ENCODE measurements around the gene TCF7L1.

GRCh38 chr2:85246348-85246747 lies 113.2 kb downstream of the TCF7L1 start:
- TF ChIP-seq, protein P1, sequence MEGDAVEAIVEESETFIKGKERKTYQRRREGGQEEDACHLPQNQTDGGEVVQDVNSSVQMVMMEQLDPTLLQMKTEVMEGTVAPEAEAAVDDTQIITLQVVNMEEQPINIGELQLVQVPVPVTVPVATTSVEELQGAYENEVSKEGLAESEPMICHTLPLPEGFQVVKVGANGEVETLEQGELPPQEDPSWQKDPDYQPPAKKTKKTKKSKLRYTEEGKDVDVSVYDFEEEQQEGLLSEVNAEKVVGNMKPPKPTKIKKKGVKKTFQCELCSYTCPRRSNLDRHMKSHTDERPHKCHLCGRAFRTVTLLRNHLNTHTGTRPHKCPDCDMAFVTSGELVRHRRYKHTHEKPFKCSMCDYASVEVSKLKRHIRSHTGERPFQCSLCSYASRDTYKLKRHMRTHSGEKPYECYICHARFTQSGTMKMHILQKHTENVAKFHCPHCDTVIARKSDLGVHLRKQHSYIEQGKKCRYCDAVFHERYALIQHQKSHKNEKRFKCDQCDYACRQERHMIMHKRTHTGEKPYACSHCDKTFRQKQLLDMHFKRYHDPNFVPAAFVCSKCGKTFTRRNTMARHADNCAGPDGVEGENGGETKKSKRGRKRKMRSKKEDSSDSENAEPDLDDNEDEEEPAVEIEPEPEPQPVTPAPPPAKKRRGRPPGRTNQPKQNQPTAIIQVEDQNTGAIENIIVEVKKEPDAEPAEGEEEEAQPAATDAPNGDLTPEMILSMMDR (IDR thresholded peaks at IDR 0.05): no peak
- TF ChIP-seq POLR2A (IDR thresholded peaks at IDR 0.05) (no peak), POLR2AphosphoS5 (IDR thresholded peaks at IDR 0.05) (no peak)

Data from suprapubic skin (tissue), 4 donors.